ENCODE results near the gene NAA50. TPM values are rescaled to one million over a fixed set of nuclear protein-coding genes. Genes with fewer than 3 reads are reported as not detected.

NAA50 gene
- total RNA-seq, 1 donor from 2014 or later, result 75.0 TPM

- Histone ChIP-seq H3K4me1 (peaks cover 2% of the 10 kb centered on the region), H3K9me3 (replicated peaks) (no peaks in the 10 kb centered on the region), H3K4me3 (no peak overlapping the region), H3K27me3 (ENCODE audit: low read depth) (no peaks in the 10 kb centered on the region), H3K27ac (replicated peaks) (no peak overlapping the region), H3K36me3 (peaks cover 67% of the 10 kb centered on the region)
- intact Hi-C loops (cut with micrococcal nuclease), result no loop called here
- DNase-seq, result no peak
- TF ChIP-seq CTCF (IDR thresholded peaks at IDR 0.05; ENCODE audit: borderline replicate concordance), result no peak
These were observed 72.5 kb downstream of the NAA50 start for GRCh38 chr3:113673593-113673992.

- Histone ChIP-seq H3K4me1 (peaks cover 10% of the 10 kb centered on the region), H3K27ac (replicated peaks) (no peak overlapping the region), H3K27me3 (ENCODE audit: low read depth) (no peaks in the 10 kb centered on the region), H3K4me3 (no peak overlapping the region), H3K9me3 (replicated peaks) (no peaks in the 10 kb centered on the region), H3K36me3 (peaks cover 55% of the 10 kb centered on the region)
- intact Hi-C loops (cut with micrococcal nuclease), result no loop called here
- no peak for DNase-seq
- TF ChIP-seq CTCF (IDR thresholded peaks at IDR 0.05; ENCODE audit: borderline replicate concordance), result no peak
These were observed 78.0 kb downstream of the NAA50 start for GRCh38 chr3:113668015-113668414.

Other genes with a start within 250 kb of the NAA50 start
- 5.0 TPM for gene SPICE1, start 231.1 kb downstream of the NAA50 start, total RNA-seq
- gene SIDT1, start 213.7 kb downstream of the NAA50 start, total RNA-seq, result 0.69 TPM
- 13.4 TPM for gene USF3, start 49.6 kb downstream of the NAA50 start, total RNA-seq
- 21.4 TPM for gene ATP6V1A, start 786 bp upstream of the NAA50 start, total RNA-seq
- 2.0 TPM for gene GRAMD1C, start 92.5 kb upstream of the NAA50 start, total RNA-seq
- 2.7 TPM for gene ZDHHC23, start 201.8 kb upstream of the NAA50 start, total RNA-seq

Data from left ventricle myocardium inferior (tissue), 1 donor.